Measurements from ENCODE around the gene SH2D5.

The SH2D5 gene

GRCh38 chr1:20695515-20695914 lies 37.0 kb downstream of the SH2D5 start:
- no peaks in the 10 kb centered on the region for H3K36me3 ChIP-seq
- H3K9me3 ChIP-seq = no peaks in the 10 kb centered on the region
- no peak for TF ChIP-seq CTCF (IDR thresholded peaks at IDR 0.05)
- H3K4me3 ChIP-seq (ENCODE audit: low read depth in 1 of 2, low read length in 1 of 2) = no peak overlapping the region
- H3K4me1 ChIP-seq (ENCODE audit: control insufficient read depth in 1 of 2, insufficient read depth in 1 of 2, low read depth in 1 of 2, low read length in 1 of 2) = peaks cover 6 to 9% of the 10 kb centered on the region in 2 experiments
- H3K27me3 ChIP-seq = no peaks in the 10 kb centered on the region
- H3K27ac ChIP-seq = no peak overlapping the region

- Histone ChIP-seq H3K4me3 (ENCODE audit: low read depth in 1 of 2, low read length in 1 of 2) (no peak overlapping the region), H3K9me3 (no peaks in the 10 kb centered on the region), H3K27me3 (no peaks in the 10 kb centered on the region), H3K27ac (no peak overlapping the region), H3K4me1 (ENCODE audit: control insufficient read depth in 1 of 2, insufficient read depth in 1 of 2, low read depth in 1 of 2, low read length in 1 of 2) (peaks cover 6 to 9% of the 10 kb centered on the region in 2 experiments), H3K36me3 (no peaks in the 10 kb centered on the region)
- TF ChIP-seq CTCF (IDR thresholded peaks at IDR 0.05) = no peak
Measured at GRCh38 chr1:20693623-20694022, 38.9 kb downstream of the SH2D5 start.

GRCh38 chr1:20691872-20692271 lies 40.6 kb downstream of the SH2D5 start:
- Histone ChIP-seq H3K27ac (no peak overlapping the region), H3K4me1 (ENCODE audit: control insufficient read depth in 1 of 2, insufficient read depth in 1 of 2, low read depth in 1 of 2, low read length in 1 of 2) (peaks cover 4 to 7% of the 10 kb centered on the region in 2 experiments), H3K9me3 (no peaks in the 10 kb centered on the region), H3K36me3 (no peaks in the 10 kb centered on the region), H3K27me3 (no peaks in the 10 kb centered on the region), H3K4me3 (ENCODE audit: low read depth in 1 of 2, low read length in 1 of 2) (no peak overlapping the region)
- TF ChIP-seq CTCF (IDR thresholded peaks at IDR 0.05) = no peak

GRCh38 chr1:20689645-20690056 lies 42.9 kb downstream of the SH2D5 start:
- no peaks in the 10 kb centered on the region for H3K27me3 ChIP-seq
- no peak for TF ChIP-seq CTCF (IDR thresholded peaks at IDR 0.05)
- no peaks in the 10 kb centered on the region for H3K36me3 ChIP-seq
- no peaks in the 10 kb centered on the region for H3K9me3 ChIP-seq
- no peaks in the 10 kb centered on the region for H3K4me1 ChIP-seq (ENCODE audit: control insufficient read depth in 1 of 2, insufficient read depth in 1 of 2, low read depth in 1 of 2, low read length in 1 of 2)
- H3K27ac ChIP-seq = no peak overlapping the region
- H3K4me3 ChIP-seq (ENCODE audit: low read depth in 1 of 2, low read length in 1 of 2) = no peak overlapping the region

GRCh38 chr1:20686883-20687725 lies 45.4 kb downstream of the SH2D5 start:
- TF ChIP-seq CTCF (IDR thresholded peaks at IDR 0.05) = no peak
- H3K36me3 ChIP-seq = no peaks in the 10 kb centered on the region

More at GRCh38 chr1:20686883-20687725, 45.4 kb downstream of the SH2D5 start:
- H3K27ac ChIP-seq = no peak overlapping the region
- no peak overlapping the region for H3K4me3 ChIP-seq (ENCODE audit: low read depth in 1 of 2, low read length in 1 of 2)
- no peaks in the 10 kb centered on the region for H3K27me3 ChIP-seq
- no peaks in the 10 kb centered on the region for H3K9me3 ChIP-seq
- H3K4me1 ChIP-seq (ENCODE audit: control insufficient read depth in 1 of 2, insufficient read depth in 1 of 2, low read depth in 1 of 2, low read length in 1 of 2) = no peaks in the 10 kb centered on the region

All from neutrophil (primary cell).